GM19324 (cell line): ENCODE results near the gene CNTFR.

ENCODE experiments used
- ATAC-seq: cut with Tn5 transposase; IDR thresholded peaks from one replicate; pipeline ENCODE4 v1.9.1; 2021; ENCODE audit warnings: mild to moderate bottlenecking, moderate library complexity; ENCODE audit not compliant: unreplicated experiment, low FRiP score

The CNTFR gene

DNA sequence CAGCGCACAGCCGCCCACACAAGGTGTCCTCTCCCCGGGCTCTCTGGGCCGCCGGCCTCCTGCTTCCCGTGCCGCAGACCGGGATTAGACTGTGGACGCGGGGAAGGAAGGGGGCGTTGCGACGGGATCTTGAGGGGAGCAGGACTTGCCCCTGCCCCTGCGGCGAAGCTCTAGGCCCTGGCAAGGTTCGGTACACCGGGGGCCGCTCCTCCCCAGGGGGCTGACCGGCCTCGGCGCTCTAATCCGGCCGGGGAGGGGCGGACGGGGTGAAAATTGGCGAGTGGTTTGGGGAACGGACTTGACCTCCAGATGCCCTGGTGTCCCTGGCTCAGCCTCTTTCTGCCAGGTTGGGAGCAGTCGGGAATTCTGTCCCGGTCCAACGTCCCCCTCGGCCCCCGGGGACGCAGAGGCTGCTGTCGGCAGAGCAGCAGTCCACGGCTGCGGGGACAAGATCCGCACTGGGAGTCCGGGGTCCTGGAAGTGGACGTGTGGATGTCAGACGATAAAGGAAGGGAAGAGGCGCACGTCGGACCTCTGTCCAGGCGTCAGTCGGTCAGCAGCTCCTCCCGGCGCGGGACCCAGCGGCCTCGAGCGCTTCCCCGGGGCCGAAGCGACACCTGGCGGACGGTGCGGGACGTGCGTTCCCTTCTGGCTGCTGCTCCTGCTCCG, 1.9 kb upstream of the CNTFR start:
- peak; percentile 55 for ATAC-seq

DNA sequence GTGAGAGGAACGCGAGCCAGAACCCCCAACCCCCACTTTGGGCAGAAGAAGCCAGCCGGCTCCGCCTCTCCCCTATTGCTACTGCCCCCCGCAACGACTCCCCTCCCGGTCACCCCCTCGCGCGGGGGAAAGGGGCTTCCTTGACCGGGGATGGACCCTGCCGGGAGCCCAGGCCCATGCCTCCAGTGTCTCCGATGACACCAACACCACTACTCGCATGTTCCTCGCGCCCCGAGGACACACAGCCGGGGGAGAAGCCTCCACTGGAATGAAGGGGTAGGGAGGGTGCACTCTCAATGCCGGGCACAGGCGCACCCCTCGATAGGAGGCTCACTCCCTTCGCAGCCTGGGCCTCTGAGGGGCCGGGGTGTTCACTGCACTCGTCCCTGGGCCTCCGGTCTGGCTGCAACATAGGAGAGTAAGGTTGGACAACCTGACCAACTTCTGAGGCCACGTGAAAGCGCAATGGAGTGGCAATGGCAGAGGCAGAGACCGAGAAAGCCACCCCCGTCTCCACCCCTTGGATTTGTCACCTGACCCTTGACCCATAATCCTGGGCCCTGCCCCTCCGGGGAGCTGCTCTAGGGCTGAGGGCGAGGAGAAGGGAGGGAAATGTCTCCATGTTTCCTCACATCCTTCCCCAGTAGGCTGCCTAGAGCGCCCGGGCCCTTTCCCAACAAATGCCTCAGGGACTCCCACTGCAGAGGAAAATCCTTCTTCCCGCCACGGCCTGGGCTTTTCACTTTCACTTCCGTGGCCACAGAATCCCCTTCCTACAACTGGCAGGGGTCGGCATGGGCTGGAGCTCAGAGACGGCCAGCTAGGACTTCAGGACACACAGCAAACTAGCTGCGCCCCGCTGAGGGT, 1.1 kb upstream of the CNTFR start:
- no peak for ATAC-seq

DNA sequence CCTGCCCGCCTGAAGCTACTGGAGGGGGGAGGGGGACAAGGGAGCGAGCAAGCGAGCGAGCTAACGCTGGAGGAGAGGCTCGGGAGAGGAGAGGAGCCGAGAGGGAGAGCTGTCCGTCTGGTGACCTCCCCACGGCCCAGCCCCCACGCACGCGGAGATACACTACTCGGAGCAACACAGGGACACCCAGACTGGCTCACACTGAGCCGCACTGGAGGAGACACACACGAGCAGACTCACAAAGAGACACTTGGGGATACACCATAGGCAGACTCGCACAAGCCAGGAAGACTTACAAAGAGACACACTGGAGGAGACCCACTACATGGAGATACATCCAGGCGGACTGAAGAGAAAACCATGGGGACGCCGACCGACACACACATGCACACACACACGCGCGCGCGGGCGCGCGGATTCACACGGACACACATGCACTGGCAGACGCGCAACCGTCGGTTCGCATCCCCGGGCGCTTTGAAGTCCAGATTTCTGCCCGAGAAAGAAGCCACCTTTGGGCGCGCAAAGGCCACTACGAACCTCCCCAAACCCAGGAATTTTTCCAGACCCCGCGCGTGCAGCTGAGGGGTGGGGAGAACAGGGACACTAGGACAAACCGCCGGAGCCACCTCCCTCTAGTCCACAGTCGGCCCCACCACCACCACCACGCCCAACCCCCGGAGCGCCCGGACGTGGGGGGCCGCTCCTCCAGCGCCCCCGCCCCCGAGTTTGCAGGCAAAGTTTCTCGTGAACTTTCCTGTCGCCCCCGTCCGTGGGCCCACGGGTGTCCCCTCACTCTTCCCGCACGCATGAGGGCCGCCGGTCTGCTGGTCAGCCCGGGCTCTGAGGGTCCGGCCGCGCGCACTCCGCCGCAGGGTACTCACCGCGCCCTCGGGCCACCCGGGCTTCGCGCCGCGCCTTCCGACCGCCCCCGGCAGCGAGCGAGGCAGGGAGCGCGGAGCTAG, 571 bp downstream of the CNTFR start:
- no peak for ATAC-seq

DNA sequence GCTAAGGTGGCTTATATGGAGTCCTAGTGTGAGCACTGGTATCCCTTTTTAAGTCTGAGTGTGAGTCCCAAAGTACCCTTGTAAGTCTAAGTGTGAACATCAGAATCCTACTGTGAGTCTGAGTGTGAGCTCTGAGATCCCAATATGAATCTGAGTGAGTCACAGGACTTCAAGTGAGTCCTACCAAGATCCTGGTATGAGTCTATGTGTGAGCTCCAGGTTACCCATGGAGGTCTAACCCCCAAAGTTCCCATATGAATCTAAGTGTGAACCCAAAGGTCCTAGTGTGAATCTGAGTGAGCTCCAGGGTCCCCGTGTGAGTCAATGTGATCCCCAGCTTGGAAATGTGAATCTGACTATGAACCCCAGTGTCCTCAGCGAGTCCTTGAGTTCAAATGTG, 2.3 kb downstream of the CNTFR start:
- ATAC-seq, result no peak

DNA sequence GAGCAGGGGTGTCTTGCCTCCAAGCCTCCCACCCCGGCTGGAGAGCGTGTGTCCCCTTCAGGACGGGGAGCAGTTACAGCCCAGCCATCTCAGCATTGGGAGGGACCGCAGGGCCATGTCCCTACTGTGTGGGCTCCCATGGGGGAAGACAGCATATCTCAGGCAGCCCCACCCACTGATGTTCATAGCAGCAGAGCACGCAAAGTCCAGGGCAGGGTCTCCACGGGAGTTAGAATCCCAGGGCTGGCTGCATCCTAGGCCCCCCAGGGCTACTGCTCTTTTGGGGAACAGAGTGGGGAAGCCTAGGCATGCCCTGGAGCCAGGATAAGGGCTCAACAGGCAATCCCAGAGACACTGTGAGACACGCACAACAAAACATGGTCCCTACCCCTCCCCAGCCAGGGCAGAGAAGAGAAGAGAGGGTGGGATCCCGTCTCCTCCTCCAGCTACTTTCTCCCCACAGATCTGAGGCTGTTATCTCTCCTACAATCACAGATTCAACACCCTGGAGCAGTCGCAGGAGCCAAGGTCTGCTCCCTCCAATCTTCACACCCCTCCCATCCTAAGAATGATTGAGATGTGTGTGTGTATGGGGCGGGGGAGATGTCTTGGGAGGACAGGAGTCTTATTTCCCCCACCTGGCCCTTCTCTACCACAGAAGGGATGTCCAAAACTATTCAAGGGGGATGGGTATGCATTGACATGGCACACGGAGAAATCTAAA, 3.4 kb downstream of the CNTFR start:
- no peak for ATAC-seq

DNA sequence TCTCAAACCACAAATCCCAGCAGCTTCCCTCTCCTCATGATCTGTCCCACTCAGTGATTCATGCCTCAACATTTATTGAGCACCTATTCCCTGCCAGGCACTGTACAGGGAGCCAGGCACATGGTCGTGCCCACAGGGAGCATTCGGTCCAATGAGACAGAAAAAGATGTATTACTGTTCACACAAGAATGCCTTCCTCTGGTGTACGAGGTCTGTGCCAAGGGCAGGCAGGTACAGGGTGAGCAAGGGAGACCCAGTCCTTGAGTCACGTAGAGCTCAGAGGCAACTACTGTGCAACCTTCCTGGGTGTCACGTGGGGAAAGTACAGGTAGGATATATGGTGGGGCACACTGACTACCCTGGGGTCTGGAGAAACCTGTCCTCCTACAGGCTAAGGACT, 4.6 kb downstream of the CNTFR start:
- no peak for ATAC-seq

DNA sequence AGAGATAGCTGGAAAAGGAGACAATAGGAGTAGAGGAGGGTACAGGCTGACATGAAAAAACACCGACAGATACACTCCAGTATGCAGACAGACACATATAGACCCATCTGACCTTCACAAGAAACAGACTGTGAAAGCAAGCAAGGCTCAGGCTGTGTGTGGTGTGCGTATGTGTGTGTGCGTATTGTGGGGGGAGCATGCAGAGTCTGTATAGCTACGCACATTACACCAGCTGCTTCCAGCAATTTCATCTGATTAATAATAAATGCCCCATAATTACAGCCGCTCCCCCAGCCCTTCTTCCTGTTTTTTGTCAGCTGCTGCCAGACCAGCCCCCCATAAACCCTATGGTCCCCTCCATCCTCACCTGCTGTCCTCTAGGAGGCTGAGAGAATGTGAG, 6.7 kb downstream of the CNTFR start:
- no peak for ATAC-seq

DNA sequence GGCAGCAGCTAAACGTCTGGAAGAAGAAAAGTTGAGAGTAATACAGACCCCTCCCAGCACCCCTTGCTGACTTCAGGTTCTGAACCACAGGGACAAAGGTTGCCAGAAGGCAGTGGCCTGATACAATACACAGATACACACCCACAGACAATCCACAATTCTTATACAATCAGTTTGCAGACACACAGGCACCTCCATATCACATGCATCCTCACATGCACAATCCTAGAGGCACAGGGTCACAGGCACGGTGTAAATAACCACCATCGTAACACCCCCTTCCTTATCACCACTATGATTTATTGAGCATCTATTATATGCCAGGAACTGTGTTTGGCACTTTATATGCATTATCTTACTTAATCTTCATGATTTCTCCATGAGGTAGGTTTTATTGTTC, 8.2 kb downstream of the CNTFR start:
- no peak for ATAC-seq

DNA sequence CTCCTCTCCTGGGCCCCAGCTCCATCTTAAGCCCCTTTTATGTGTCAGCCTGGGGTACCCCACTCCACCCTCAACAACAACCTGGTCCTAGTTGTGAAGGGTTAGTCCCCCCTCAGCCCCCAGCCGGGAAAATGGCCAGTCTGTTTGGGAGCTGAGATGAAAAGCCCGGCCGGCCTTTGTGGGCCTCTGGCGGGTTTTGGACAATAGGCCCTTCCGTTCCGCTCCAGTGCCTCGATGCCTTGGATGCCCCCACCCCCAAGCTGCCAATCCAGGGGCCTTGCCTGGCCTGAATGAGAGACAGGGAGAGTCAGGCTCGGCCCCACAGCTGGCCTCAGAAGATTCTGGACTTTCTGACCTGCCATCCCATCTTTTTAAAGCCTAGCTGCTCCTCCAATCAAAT, 9.2 kb downstream of the CNTFR start:
- ATAC-seq, result no peak

DNA sequence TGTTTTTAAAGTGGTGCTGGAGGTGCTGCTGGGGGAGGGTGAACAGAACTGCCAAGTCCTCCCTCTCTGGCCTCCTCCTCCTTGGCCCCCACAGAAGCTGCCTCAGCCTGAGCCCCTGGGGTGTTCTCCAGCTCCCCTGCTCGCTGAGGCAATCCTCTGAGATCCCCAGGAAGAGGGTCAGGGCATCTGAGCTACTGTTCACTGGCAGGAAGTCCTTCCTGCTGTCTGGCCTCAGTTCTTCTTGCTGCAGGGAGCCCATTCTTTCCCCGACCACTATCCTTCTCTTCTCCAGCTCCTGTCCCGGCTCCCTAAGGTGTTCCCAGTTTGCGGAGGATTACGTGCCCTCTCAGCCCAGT, 9.7 kb downstream of the CNTFR start:
- ATAC-seq, result no peak

DNA sequence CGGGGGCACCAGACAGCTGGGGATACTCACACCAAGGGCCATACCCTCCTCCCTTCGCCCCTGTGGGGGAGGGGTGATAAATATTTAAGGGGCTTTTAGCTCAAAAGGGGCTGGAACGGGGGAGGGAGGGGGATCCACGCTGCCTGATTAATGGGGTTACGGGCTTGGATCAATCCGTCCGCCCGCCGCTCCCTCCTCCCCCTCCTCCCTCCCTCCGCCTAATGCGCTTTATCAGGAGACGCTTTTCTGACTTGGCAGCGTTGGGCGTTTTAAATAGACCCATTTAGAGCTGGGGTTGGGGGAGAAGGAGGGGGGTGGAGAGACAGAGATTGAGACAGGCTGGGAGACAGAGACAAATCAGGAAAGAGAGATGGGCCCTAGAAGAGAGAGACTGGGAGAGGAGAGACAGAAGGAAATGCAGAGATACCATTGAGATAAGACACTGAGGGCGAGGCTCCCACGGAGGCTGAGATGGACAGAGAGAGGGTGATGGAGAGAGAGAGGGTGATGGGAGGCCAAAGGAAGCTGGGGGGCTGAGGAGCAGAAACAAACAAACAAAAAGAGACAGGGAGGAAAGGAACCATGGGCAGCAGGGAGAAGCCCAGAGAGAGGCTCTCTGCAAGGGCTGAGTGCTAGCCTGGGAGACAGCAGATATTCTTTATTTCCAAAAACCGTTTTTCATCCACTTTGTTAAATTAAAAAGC, 10.3 kb downstream of the CNTFR start:
- ATAC-seq, result no peak

DNA sequence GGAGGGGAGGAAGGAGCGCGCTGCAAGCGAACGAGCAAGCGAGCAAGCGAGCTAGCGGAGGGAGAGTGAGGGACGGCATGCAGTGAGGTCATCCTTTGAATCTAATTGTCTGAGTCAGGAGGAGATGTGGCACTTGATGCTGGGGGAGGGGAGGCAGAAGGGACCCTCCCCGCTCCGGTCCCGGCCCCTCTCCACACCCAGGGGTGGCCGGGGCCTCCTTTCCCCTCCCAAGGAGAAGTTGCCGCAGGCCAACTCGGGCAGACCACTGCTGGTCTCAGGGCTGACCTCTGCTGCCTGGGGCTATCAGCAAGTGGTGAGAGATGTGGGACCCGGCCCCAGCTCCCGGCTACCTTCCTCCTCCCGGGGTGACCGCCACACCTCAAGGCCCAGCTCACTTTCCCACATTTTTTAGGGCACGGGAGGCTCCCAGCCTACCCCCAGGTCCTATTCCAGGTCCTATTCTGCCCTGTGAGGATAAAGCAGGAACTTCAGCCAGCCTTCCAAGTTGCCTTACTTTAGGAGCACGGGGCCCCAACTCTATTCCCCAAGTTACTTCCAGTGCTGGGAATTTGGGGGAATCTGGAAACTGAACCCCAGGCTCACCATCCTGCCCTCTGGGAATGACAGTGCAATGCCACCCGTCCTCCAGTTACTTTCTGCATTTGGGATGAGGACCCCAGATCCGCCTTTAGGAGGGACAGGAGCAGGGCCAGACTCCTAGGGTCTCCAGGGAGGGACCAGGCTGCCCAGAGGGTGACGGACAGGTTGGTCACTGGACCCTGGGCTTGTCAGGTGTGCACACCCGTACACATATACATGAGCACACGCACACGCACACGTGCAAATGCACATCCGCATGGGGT, 11.1 kb downstream of the CNTFR start:
- ATAC-seq, result no peak

DNA sequence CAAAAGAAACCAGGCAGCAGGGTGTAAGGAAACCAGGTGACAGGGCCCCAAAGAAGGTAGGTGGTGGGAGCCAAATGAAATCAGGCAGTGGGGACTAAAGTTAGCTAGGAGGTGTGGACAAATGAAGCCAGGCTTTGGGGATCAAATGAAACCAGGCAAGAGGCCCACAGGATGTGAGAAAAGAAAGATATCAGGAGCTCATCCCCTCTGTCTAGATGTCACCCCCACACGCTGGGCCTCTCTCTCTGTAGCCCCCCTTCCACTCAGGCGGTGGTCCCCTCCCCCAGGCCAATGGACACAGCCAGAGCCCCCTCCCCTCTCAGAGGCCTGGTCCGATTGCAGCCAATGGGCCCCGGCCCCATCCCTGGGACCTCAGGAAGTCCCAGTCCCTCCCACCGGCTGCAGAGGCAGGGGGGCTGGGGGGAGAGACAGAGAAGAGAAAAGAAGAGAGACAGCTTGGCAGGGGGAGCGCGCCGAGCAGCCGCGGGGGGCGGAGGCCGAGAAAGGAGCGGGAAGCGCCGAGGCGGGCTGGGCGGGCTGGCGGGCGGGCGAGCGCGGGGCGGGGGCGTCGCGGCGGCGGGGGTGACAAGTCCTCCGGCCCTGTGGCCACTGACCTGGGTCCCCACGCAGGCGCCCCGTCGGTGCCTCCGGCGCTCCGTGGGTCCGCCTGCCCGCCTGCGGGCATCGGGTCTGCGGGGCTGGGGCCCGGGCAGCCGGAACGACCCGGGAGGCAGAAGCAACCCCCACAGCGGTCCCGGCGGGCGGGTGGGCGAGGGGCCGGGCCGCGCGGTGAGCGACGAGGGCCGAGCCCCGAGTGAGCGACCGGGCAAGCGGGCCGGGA, 11.9 kb downstream of the CNTFR start:
- ATAC-seq, result no peak

DNA sequence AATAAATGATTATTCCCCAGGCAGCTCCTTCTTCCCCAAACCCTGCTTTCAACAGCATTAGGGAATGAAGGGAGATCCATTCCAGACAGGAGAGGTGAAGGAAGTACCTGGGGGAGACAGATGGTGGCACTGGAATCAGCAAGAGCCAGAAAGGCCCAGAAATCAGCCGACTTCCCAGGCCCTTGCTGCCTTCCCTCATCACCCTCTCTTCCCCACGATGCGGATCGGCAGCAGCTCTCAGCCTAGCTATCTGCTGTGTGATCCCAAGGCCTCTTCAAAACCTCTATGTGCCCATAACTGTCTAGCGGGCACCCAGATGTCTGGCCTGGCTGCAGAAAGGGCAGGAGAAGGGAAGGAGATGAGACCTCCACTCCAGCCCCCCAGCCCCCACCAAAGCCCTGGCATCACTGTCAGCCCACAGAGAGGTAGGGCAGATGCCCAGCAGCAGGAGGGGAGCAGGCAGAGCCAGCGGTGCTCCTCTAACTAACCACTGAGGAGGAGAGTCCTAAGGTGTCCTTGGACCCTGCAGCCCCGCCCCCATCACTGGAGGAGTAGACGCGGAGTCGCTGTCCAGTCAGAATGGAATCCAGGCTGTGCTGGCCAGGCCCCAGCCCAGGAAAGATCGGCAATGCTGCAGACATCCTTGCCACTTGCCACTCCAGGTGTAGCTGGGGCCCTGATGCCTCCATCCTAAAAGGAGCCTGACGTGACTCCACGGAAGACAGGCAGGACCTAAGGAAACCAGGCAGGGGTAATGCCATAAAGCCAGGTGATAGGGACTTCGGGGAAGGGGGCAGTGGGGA, 12.7 kb downstream of the CNTFR start:
- ATAC-seq, result no peak

DNA sequence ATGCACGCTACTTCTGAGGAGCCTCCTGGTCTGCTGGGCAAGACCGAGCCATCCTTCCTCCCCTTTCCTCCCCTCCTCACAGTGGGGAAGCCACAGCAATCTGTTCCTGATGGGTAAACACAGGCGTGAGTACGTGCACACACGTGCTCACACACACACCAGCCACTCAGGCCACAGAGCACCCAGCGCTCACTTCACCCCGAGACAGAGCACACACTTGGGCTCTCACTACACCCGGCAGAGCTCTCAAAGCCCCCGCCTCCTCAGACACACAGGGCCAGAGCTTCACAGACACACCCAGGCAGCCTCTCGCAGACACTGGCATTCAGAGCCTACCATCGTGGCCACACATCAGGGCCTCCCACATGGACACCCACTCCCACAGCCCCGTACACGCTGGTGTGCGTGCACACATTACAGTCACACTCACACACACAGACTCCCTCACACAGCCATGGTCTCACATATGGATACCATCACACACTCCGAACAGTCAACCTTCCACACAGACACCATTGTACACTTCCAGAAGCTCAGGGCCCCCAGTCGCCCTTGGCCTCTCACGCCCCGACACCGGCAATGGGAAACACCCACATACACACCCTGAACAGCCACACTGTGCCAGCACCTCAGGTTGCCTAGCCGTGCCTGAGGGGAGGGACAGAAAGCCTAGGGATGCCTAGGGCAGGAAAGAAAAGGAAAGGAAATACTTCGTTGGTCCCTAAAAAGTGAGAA, 13.5 kb downstream of the CNTFR start:
- no peak for ATAC-seq

DNA sequence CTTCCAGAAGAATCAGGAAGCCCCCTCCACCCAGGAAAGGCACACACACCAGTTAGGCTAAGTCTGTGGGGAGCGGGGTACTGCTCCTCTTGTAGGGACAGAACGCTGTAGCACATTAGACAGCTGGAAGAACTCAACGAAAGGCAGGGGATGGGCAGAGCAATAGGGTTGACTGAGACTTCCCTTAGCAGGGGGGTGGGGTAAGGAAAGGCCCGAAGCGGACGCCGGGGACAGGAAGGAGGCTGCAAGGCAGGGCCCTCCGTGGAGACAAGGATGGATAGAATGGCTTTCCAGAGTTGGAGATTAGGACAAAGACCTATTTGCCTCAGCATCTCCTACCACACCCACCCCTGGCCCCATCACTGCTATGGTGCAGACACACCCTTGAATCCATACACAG, 14.3 kb downstream of the CNTFR start:
- no peak for ATAC-seq

DNA sequence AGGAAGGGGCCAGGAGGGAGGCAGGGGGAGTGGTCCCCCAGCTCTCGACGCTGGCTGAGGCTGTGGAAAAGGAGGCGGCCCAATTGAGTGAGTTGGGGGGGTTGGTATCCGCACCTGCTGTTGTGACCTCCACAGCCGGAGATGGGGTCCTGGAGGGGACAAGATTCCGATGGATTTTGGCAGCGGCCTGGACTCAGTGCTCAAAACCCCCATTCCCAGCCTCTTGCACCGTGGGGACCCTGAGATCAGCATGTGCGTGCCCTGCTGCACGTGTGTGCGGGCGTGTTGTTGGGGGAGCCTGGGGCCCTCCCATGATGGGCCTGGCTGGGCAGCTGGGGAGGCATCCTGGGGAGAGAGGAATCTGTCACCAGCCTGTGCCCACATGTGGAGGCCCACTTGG, 15.0 kb downstream of the CNTFR start:
- no peak for ATAC-seq
